Testis (tissue), 2 donors: Measurements from ENCODE around the gene OCA2.

Experiments
- CTCF ChIP-seq, 3 experiments: fragments of 450-650 bp in 2 of 3; fragments of 200-600 bp in 1 of 3; sonication (generic) in 1 of 3; IDR thresholded peaks; one replicate each; pipeline ENCODE4 v1.5.1; 2016 to 2019; ENCODE audit warnings: antibody characterized with exemption in 3 of 3, mild to moderate bottlenecking in 2 of 3, moderate library complexity in 1 of 3
- POLR2A ChIP-seq: fragments of 450-650 bp; IDR thresholded peaks from one replicate; pipeline ENCODE4 v1.6.1; 2017; ENCODE audit warnings: antibody characterized with exemption, mild to moderate bottlenecking, moderate library complexity

GRCh38 chr15:27714675-27715074, 384.4 kb downstream of the OCA2 start:
- no peak for TF ChIP-seq CTCF (IDR thresholded peaks at IDR 0.05)
- TF ChIP-seq POLR2A = no peak
